ENCODE measurements around the gene TSHZ2.
"Not testable (repeated sequence)": the region's sequence is repeated elsewhere in the genome, so short reads cannot be mapped to it uniquely, and the experiment has no call there.

TSHZ2 gene

GRCh38 chr20:52996658-52997057, 24.5 kb downstream of the TSHZ2 start:
- DNase-seq: no peak

GRCh38 chr20:52998268-52998667, 26.1 kb downstream of the TSHZ2 start:
- no peak for DNase-seq

GRCh38 chr20:52999040-52999439, 26.9 kb downstream of the TSHZ2 start:
- no peak for DNase-seq

GRCh38 chr20:53001498-53002301, 29.5 kb downstream of the TSHZ2 start:
- peak; percentile 46 for DNase-seq

- no peak for DNase-seq
Measured at GRCh38 chr20:53002786-53003185, 30.6 kb downstream of the TSHZ2 start.

GRCh38 chr20:53003420-53004154, 31.4 kb downstream of the TSHZ2 start:
- DNase-seq: no peak

GRCh38 chr20:53004267-53004813, 32.2 kb downstream of the TSHZ2 start:
- no peak for DNase-seq

- no peak for DNase-seq
Measured at GRCh38 chr20:53009979-53010735, 38.0 kb downstream of the TSHZ2 start.

GRCh38 chr20:53011640-53012039, 39.5 kb downstream of the TSHZ2 start:
- DNase-seq: no peak

GRCh38 chr20:53013183-53013582, 41.0 kb downstream of the TSHZ2 start:
- no peak for DNase-seq

GRCh38 chr20:53013847-53014246, 41.7 kb downstream of the TSHZ2 start:
- no peak for DNase-seq

GRCh38 chr20:53016071-53016470, 43.9 kb downstream of the TSHZ2 start:
- no peak for DNase-seq

- no peak for DNase-seq
Measured at GRCh38 chr20:53016534-53017042, 44.4 kb downstream of the TSHZ2 start.

- DNase-seq: no peak
Measured at GRCh38 chr20:53017206-53017605, 45.0 kb downstream of the TSHZ2 start.

- no peak for DNase-seq
Measured at GRCh38 chr20:53019464-53019863, 47.3 kb downstream of the TSHZ2 start.

GRCh38 chr20:53020376-53020775, 48.2 kb downstream of the TSHZ2 start:
- DNase-seq: no peak

- no peak for DNase-seq
Measured at GRCh38 chr20:53020834-53021233, 48.7 kb downstream of the TSHZ2 start.

GRCh38 chr20:53021934-53022333, 49.8 kb downstream of the TSHZ2 start:
- no peak for DNase-seq

GRCh38 chr20:53023732-53024520, 51.8 kb downstream of the TSHZ2 start:
- no peak for DNase-seq

- DNase-seq: not testable (repeated sequence)
Measured at GRCh38 chr20:53024653-53025052, 52.5 kb downstream of the TSHZ2 start.

- no peak for DNase-seq
Measured at GRCh38 chr20:53027089-53027488, 54.9 kb downstream of the TSHZ2 start.
